HG02642 (cell line): ENCODE results near the gene UPF3A.
A peak's percentile ranks its signal among the peaks of the same experiment; 100 is the strongest.

Source experiments
- ATAC-seq: cut with Tn5 transposase; IDR thresholded peaks from one replicate; pipeline ENCODE4 v1.9.1; 2021; ENCODE audit warnings: mild to moderate bottlenecking; ENCODE audit not compliant: unreplicated experiment, poor library complexity

Gene UPF3A

GRCh38 chr13:114298866-114299265 is 17.5 kb downstream of the UPF3A start:
- ATAC-seq: no peak

GRCh38 chr13:114299604-114300305 is 18.4 kb downstream of the UPF3A start:
- no peak for ATAC-seq

GRCh38 chr13:114303700-114304327 is 22.4 kb downstream of the UPF3A start:
- ATAC-seq: no peak

GRCh38 chr13:114304346-114305034 is 23.1 kb downstream of the UPF3A start:
- ATAC-seq: no peak

GRCh38 chr13:114309086-114309485 is 27.7 kb downstream of the UPF3A start:
- no peak for ATAC-seq

GRCh38 chr13:114309806-114310410 is 28.5 kb downstream of the UPF3A start:
- ATAC-seq: no peak

- ATAC-seq: no peak
These were observed 29.6 kb downstream of the UPF3A start for GRCh38 chr13:114310956-114311355.

- ATAC-seq: no peak
These were observed 30.0 kb downstream of the UPF3A start for GRCh38 chr13:114311387-114311786.

- ATAC-seq: no peak
These were observed 30.5 kb downstream of the UPF3A start for GRCh38 chr13:114311908-114312307.

- ATAC-seq: no peak
These were observed 31.9 kb downstream of the UPF3A start for GRCh38 chr13:114313061-114313860.

GRCh38 chr13:114314074-114314912 is 32.9 kb downstream of the UPF3A start, which contains the start of gene CHAMP1:
TSS of gene CHAMP1 (plus strand) at chr13:114314503. CDS start at chr13:114323843, 9,340 bp downstream.
- ATAC-seq: peak; percentile 92

- no peak for ATAC-seq
These were observed 33.8 kb downstream of the UPF3A start for GRCh38 chr13:114315074-114315785.

GRCh38 chr13:114318624-114319023 is 37.2 kb downstream of the UPF3A start:
- ATAC-seq: no peak

- no peak for ATAC-seq
These were observed 38.1 kb downstream of the UPF3A start for GRCh38 chr13:114319441-114319913.

- ATAC-seq: no peak
These were observed 38.7 kb downstream of the UPF3A start for GRCh38 chr13:114320065-114320464.

- ATAC-seq: no peak
These were observed 39.9 kb downstream of the UPF3A start for GRCh38 chr13:114321256-114321655.

- no peak for ATAC-seq
These were observed 41.9 kb downstream of the UPF3A start for GRCh38 chr13:114323349-114323748.

GRCh38 chr13:114324334-114324733 is 42.9 kb downstream of the UPF3A start:
- no peak for ATAC-seq

- ATAC-seq: no peak
These were observed 44.3 kb downstream of the UPF3A start for GRCh38 chr13:114325729-114326128.
